Dedifferentiated amniotic fluid mesenchymal stem cell (primary cell): ENCODE results near the gene ADAMTS15.

ENCODE experiments used
- DNase-seq: peaks from one replicate; pipeline ENCODE4 v3.0.0-alpha.2; 2016; ENCODE audit errors: extremely low spot score

ADAMTS15 gene, protein sequence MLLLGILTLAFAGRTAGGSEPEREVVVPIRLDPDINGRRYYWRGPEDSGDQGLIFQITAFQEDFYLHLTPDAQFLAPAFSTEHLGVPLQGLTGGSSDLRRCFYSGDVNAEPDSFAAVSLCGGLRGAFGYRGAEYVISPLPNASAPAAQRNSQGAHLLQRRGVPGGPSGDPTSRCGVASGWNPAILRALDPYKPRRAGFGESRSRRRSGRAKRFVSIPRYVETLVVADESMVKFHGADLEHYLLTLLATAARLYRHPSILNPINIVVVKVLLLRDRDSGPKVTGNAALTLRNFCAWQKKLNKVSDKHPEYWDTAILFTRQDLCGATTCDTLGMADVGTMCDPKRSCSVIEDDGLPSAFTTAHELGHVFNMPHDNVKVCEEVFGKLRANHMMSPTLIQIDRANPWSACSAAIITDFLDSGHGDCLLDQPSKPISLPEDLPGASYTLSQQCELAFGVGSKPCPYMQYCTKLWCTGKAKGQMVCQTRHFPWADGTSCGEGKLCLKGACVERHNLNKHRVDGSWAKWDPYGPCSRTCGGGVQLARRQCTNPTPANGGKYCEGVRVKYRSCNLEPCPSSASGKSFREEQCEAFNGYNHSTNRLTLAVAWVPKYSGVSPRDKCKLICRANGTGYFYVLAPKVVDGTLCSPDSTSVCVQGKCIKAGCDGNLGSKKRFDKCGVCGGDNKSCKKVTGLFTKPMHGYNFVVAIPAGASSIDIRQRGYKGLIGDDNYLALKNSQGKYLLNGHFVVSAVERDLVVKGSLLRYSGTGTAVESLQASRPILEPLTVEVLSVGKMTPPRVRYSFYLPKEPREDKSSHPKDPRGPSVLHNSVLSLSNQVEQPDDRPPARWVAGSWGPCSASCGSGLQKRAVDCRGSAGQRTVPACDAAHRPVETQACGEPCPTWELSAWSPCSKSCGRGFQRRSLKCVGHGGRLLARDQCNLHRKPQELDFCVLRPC

DNA sequence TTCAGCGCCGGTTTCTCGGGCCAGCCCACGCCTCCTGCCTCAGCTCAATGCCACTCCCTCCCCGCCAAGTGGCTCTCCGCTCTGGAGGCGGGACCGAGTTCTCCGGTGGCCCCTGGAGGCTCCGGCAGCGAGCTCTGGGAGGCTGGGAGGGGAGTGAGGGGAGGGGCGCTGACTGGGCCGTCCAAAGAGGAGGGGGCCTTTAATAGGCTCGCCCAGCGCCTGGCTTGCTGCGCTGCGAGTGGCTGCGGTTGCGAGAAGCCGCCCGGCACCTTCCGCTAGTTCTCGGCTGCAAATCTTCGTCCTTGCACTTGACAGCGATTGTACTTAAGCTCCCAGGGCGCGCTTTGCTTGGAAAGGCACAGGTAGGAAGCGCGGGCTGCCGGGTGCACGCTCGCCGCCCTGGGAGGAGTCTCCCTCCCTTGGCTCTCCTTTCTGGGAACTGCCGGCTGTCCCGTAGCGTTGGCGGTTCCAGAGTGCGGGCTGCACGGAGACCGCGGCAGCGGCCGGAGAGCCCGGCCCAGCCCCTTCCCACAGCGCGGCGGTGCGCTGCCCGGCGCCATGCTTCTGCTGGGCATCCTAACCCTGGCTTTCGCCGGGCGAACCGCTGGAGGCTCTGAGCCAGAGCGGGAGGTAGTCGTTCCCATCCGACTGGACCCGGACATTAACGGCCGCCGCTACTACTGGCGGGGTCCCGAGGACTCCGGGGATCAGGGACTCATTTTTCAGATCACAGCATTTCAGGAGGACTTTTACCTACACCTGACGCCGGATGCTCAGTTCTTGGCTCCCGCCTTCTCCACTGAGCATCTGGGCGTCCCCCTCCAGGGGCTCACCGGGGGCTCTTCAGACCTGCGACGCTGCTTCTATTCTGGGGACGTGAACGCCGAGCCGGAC lies at the start of gene ADAMTS15:
TSS of gene ADAMTS15 (plus strand) at position 230 of the 894 bp plus-strand sequence. CDS start at position 559, 329 bp downstream.
- DNase-seq: peak; percentile 93

GRCh38 chr11:130399196-130399595 lies 49.2 kb upstream of the ADAMTS15 start:
- DNase-seq: no peak

DNA sequence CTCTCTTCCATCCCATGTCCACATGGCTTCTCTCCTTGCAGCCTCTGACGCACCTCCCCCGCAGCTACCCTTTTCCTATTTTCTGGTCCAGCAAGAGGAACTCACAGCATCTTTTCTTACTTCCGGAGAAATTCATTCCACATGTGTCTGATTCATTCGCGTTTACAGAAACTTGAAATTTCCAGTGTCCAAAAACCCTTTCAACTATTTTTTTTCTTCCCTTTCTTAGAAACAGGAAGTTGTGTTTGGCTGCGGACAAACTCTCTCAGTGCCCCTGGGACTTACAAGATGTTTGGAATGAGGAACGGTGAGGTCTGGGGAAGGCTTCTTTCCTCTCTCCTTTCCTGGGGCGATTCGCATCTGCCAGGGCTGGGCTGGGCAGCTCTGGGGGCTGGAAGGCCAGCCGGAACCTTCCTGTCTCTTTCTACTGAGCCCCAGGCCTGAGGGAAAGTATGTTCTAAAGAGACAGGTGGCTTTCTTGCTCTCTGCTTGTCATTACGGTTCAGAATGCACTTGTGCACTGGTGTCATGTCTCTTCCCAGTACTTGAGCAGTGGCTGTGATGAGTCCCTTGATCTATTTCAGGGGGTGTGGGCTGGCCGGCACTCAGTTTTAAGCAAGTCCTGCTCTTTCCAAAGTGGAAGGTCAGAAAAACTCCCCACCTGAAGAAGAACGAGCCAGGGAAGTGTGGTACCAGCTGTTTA lies 47.5 kb upstream of the ADAMTS15 start:
- peak; percentile 72 for DNase-seq

DNA sequence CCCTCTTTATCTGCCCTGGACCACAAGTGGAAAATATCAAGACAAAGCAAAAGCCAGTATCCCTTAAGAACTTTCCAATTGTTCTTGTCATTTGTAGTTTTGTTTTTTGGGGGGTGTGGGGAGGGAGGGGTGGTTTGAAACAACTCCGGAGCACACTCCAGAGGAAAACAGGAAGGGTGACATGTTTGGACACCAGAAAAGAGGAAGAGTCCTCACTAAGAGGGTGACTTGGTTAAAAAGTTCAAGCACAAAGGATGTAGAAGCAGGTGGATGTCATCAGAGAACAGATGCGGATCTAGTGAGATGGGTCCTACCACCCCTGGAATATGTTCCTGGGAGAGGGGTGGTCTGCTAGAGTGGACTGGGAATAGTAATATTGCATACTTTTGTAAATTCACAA lies 45.9 kb upstream of the ADAMTS15 start:
- no peak for DNase-seq

DNA sequence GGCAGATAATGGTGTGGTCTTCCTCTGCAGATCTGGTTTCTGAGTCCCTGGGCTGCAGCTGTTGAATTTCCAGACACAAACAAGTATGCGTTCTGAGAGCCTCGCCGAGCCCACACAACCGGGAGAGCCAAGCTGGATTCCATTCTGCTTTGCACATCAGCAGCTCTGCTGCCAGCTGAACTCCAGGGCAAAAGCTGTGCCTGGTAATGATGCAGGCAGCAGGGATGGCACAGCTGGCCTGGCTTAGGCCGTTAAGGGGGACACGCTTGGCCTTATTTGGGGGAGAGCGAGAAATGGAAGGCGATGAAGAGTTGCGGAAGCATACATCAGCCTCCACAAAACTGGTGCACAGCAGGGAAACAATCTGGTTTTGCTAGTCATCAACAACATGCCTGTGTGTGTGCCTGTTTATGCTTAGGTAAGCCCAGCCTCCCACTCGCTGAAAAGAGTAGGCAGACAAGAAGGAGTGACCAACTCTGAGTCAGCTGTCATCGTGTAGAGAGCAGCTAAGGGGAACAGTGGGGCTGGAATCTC lies 45.1 kb upstream of the ADAMTS15 start:
- peak; percentile 86 for DNase-seq

GRCh38 chr11:130403967-130404366 lies 44.5 kb upstream of the ADAMTS15 start:
- DNase-seq: no peak

- no peak for DNase-seq
Observed at GRCh38 chr11:130404727-130405126, 43.7 kb upstream of the ADAMTS15 start.

GRCh38 chr11:130405428-130405827 lies 43.0 kb upstream of the ADAMTS15 start:
- DNase-seq: no peak

DNA sequence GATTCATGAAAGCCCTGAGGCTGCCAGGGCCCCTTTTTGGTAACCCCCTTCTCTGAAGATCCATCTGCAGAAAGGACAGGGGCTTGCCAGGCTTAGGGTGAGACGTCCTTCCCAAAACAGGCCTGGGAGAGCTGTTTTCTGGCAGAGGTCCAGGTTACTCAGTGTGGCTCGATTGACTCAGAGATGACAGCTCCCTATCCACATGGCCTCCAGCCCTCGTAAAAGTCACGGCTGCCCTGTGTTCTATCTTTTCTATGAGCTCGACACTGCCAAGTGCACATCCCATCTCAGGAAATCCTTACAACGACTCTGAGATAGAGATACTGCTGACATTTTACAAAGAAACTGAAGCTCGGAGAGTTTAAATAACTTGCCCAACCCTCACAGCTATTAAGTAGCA lies 40.5 kb upstream of the ADAMTS15 start:
- DNase-seq: peak; percentile 30

GRCh38 chr11:130408401-130408890 lies 40.0 kb upstream of the ADAMTS15 start:
- no peak for DNase-seq

DNA sequence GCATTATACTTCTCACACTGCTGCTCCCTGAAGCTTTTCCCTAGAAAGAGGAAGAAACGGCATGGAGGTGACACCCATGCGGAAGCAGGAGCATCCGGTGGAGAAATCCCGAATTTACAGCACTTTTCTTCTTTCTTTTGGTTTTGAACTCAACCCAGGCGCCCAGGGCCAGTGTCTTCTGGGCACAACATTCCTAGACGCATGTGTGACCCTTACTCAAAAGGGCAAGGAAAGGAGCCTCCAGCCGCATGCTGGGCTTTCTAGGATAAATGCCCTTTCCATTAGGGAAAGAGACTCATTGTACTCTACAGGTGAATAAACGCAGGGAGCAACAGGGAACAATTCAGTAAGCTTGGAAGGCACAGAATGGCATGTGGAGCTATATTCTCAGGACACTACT lies 39.5 kb upstream of the ADAMTS15 start:
- no peak for DNase-seq

DNA sequence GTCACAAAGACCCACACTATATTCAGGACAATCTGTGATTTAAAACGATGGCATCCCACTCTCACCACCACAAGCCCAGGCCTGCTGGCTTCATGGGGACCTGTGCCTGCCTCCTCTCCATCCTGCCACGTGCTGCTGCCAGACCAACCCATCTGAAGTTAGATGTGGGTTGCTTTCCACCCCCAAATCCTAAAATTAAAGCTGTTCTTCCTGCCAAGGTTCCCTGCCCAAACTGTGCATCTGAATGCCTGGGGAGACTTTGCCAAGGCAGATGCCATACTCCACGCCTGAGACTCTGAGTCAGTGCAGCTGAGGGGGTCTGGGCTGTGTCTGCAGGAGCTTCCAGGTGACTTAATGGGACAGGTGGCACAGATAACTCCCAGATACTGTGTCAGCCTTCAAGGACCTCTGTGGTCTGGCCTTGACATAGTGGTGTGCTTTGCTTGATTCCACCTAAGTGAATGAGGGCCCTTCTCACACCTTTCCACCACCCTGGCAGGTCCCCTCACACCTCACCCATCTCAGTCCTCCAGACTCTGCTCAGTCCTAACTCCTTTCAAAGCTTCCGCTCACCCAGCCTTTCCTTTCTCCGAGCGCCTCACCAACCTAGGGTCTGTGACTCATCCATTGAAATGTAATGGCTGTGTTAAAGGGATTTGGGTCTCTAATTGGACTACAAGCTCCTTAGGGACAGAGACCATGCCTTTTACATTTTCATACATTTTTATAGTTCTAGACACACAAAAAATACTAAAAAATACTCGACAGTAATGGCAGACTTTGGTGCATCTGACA lies 38.7 kb upstream of the ADAMTS15 start:
- no peak for DNase-seq

DNA sequence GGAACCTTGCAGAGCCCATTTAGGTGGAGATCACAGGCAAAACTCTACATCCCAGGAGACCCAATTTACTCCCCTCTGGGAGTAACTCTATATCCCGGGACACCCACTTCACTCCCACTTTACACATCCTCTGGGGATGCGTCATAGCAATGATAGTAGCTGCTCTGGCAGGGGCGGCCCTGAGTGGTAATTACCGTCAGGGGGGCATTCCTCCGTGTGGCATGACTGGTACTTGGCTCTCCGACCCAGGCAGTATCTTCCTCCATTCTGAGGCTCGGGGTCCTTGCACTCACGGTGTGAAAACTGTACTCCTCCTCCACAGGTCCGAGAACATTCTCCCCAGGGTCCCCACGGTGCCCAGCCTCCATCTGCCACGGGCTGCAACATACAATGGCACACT lies 37.2 kb upstream of the ADAMTS15 start:
- no peak for DNase-seq

DNA sequence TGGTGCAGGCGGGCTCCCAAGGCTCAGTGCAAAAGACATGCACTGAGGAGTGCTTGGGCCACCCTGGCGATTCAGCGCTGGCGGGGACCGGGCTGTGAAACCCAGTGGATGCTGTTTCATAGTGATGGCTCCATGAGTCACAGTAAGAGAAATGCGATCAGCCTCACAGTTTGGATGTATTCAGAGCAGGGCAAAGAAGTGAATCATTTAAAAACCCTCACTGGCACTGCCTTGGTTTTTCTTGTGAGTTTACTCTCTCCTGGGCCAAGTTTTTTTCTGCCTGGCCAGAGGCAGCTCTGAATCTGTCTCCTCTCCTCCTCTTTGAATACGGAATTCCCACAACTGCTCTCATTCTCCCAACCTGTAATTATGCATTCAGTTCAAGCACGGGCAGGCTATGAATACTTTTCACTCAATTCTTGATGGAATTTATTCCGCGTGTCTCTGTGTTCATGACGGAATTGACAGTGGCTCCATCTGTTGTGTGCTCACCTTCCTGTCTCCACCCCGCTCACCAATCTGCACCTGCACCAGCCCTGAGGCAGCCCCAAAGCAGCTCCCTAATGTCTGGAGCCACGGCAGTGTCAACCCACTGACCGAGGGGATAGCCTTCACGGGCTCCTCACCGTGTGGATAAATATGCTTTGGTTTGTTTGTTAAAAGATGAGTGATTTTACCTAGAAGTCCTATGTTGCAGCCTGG lies 34.9 kb upstream of the ADAMTS15 start:
- DNase-seq: peak; percentile 90

DNA sequence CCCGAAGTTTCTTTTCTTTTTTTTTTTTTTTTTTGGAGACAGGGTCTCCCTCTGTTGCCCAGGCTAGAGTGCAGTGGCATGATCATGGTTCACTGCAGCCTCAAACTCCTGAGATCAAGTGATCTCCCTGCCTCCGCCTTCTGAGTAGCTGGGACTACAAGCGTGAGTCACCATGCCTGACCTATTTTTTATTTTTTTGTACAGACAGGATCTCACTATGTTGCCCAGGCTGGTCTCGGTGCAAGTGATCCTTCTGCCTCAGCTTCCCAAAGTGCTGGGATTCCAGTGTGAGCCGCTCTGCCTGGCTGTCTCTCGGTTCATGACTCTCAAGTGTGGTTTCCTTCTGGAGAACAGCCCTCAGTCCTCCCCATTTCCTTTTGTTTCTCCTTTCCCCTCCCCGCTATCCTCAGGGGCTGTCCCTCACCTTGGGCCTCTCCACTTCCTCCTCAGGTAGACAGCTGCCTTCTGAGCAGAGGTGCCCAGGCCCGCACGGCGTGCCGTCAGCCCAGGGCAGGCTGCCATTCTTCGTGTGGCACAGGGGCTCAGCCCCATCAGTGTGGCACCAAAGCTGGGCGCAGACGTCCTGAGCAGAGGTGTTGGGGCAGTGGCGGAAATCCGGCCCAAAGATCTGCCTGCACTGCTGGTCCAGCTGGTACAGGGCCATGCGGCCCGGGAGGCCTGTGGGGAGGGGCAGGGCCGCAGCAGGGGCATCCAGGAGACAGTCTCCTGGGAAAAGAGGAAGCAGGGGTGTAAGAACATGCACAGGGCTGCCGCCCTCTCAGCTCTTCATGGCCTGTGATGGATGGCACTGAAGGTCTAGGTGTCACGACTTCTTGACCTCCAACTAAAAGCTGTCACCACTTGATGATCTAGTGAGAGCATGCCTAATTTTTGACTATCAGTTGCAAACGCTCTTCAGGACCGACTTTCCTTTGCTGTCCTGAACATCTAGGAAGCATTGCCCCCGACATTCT lies 34.1 kb upstream of the ADAMTS15 start:
- DNase-seq: no peak

DNA sequence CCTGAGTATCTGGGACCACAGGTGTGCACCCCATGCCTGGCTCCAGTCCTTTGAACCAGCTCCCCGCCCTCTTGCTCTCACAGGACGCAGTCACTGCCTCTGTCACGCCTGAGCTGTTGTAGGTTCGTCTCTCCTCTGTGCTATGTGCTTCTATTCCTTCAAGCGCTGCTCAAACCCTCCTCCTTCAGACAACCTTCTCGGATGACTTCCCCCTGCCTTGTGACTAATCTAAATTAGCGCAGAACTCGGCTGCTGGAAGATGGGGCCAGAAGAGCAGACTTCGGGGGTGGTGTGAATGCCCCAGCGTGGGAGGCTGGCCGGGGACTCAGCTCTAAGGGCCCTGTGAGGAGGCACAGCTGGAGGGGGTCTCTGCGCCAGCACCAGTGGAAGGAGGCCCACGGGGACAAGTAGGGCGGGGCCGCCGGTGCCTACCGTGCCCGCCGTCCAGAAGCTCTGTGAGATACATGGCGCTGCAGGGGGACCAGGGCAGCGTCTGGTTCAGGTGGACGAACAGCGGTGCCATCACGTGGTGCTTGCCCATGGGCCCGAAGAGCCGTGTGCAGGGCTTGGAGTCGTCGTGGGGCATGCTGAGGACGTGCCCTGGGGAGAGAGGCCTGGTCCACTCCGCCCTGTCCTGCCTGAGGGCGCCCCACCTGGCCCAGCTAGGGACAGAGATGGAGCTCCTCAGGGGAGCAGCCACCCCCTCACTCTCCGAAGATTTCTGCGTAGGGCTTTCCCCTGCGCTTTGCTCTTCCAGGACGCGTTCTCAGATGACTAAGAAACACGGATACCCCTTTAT lies 32.5 kb upstream of the ADAMTS15 start:
- no peak for DNase-seq

- DNase-seq: no peak
Observed at GRCh38 chr11:130416530-130416882, 31.9 kb upstream of the ADAMTS15 start.
